ENCODE results near the gene NEK5.
A peak's percentile ranks its signal among the peaks of the same experiment; 100 is the strongest.
"Not testable (repeated sequence)": the region's sequence is repeated elsewhere in the genome, so short reads cannot be mapped to it uniquely, and the experiment has no call there.

Gene NEK5

GRCh38 chr13:52136763-52137162, 7.9 kb upstream of the NEK5 start:
- no peak for DNase-seq

- no peak for DNase-seq
Observed at GRCh38 chr13:52130641-52131040, 1.8 kb upstream of the NEK5 start.

- DNase-seq, result peak; percentile 25
Observed at GRCh38 chr13:52127783-52128702, 830 bp downstream of the NEK5 start.

GRCh38 chr13:52127378-52127777, 1.5 kb downstream of the NEK5 start:
- DNase-seq, result no peak

- DNase-seq, result no peak
Observed at GRCh38 chr13:52125547-52125946, 3.3 kb downstream of the NEK5 start.

GRCh38 chr13:52118595-52118994, 10.3 kb downstream of the NEK5 start:
- no peak for DNase-seq

- DNase-seq, result no peak
Observed at GRCh38 chr13:52118095-52118494, 10.8 kb downstream of the NEK5 start.

- no peak for DNase-seq
Observed at GRCh38 chr13:52112591-52112990, 16.3 kb downstream of the NEK5 start.

GRCh38 chr13:52109116-52109670, 19.7 kb downstream of the NEK5 start:
- no peak for DNase-seq

- no peak for DNase-seq
Observed at GRCh38 chr13:52105841-52106240, 23.0 kb downstream of the NEK5 start.

- DNase-seq, result no peak
Observed at GRCh38 chr13:52104624-52105023, 24.2 kb downstream of the NEK5 start.

GRCh38 chr13:52103386-52103785, 25.5 kb downstream of the NEK5 start:
- no peak for DNase-seq

- DNase-seq, result not testable (repeated sequence)
Observed at GRCh38 chr13:52102423-52102822, 26.4 kb downstream of the NEK5 start.

- DNase-seq, result no peak
Observed at GRCh38 chr13:52097197-52097596, 31.7 kb downstream of the NEK5 start.

GRCh38 chr13:52096748-52097147, 32.1 kb downstream of the NEK5 start:
- DNase-seq, result no peak

GRCh38 chr13:52096062-52096461, 32.8 kb downstream of the NEK5 start:
- DNase-seq, result no peak

- DNase-seq, result no peak
Observed at GRCh38 chr13:52092087-52092486, 36.8 kb downstream of the NEK5 start.

GRCh38 chr13:52091473-52091872, 37.4 kb downstream of the NEK5 start:
- DNase-seq, result no peak

- DNase-seq, result no peak
Observed at GRCh38 chr13:52085421-52085820, 43.5 kb downstream of the NEK5 start.

- DNase-seq, result not testable (repeated sequence)
Observed at GRCh38 chr13:52084981-52085380, 43.9 kb downstream of the NEK5 start.

- no peak for DNase-seq
Observed at GRCh38 chr13:52082601-52083000, 46.3 kb downstream of the NEK5 start.

GRCh38 chr13:52079891-52080290, 49.0 kb downstream of the NEK5 start:
- not testable (repeated sequence) for DNase-seq

- no peak for DNase-seq
Observed at GRCh38 chr13:52070929-52071523, 57.8 kb downstream of the NEK5 start.

- no peak for DNase-seq
Observed at GRCh38 chr13:52067237-52067636, 61.6 kb downstream of the NEK5 start.

Data from effector CD8-positive, alpha-beta T cell (primary cell).